Mesothelial cell of epicardium (in vitro differentiated cells): ENCODE data around the gene NYAP1. TPM values are rescaled to one million over a fixed set of nuclear protein-coding genes. Genes with fewer than 3 reads are reported as not detected.
A peak's percentile ranks its signal among the peaks of the same experiment; 100 is the strongest.

Experiments
- DNase-seq, 2 experiments: peaks; one replicate each; pipeline ENCODE4 v3.0.0; 2021; ENCODE audit warnings: low spot score in 2 of 2; ENCODE audit not compliant: unreplicated experiment in 2 of 2
- H3K27ac Mint-ChIP-seq: 2 replicates; pipeline ENCODE4 v1.8.0; 2021; ENCODE audit warnings: mixed read lengths
- H3K27me3 Mint-ChIP-seq: 2 replicates; pipeline ENCODE4 v1.8.0; 2021; ENCODE audit warnings: low read depth, mixed read lengths
- H3K36me3 Mint-ChIP-seq: 2 replicates; pipeline ENCODE4 v1.8.0; 2021; ENCODE audit warnings: mixed read lengths
- H3K4me1 Mint-ChIP-seq: 2 replicates; pipeline ENCODE4 v1.8.0; 2021; ENCODE audit warnings: mixed read lengths
- H3K4me3 Mint-ChIP-seq: 2 replicates; pipeline ENCODE4 v1.8.0; 2021; ENCODE audit warnings: mild to moderate bottlenecking, moderate library complexity, mixed read lengths
- H3K9me3 Mint-ChIP-seq: 2 replicates; pipeline ENCODE4 v1.8.0; 2021; ENCODE audit warnings: mixed read lengths
- total RNA-seq: library from RNA; stranded (reverse); gene quantifications from 3 replicates; pipeline ENCODE4 v1.2.1, GENCODE V29; 2021
- TF ChIP-seq, protein P1 (sequence below): fragments of 200-600 bp; sonication (generic); IDR thresholded peaks from one replicate; pipeline ENCODE4 v1.5.0; 2021; ENCODE audit warnings: antibody characterized with exemption; ENCODE audit not compliant: unreplicated experiment

The NYAP1 gene
- total RNA-seq, 1 donor from 2014 or later: 8.5 TPM

DNA sequence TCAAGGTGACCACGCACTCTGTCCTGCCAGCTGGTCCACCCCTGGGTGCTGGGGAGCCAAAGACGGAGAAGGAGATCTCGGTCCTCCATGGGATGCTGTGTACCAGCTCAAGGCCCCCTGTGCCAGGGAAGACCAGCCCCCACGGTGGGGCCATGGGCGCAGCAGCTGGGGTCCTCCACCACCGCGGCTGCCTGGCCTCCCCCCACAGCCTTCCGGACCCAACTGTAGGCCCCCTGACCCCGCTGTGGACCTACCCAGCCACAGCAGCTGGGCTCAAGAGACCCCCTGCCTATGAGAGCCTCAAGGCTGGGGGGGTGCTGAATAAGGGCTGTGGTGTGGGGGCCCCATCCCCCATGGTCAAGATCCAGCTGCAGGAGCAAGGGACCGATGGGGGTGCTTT is 5.4 kb downstream of the NYAP1 start:
- TF ChIP-seq, protein P1, sequence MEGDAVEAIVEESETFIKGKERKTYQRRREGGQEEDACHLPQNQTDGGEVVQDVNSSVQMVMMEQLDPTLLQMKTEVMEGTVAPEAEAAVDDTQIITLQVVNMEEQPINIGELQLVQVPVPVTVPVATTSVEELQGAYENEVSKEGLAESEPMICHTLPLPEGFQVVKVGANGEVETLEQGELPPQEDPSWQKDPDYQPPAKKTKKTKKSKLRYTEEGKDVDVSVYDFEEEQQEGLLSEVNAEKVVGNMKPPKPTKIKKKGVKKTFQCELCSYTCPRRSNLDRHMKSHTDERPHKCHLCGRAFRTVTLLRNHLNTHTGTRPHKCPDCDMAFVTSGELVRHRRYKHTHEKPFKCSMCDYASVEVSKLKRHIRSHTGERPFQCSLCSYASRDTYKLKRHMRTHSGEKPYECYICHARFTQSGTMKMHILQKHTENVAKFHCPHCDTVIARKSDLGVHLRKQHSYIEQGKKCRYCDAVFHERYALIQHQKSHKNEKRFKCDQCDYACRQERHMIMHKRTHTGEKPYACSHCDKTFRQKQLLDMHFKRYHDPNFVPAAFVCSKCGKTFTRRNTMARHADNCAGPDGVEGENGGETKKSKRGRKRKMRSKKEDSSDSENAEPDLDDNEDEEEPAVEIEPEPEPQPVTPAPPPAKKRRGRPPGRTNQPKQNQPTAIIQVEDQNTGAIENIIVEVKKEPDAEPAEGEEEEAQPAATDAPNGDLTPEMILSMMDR: no peak
- Mint-ChIP-seq H3K4me3 (no peak overlapping the region), H3K9me3 (no peaks in the 10 kb centered on the region), H3K4me1 (peaks cover 36% of the 10 kb centered on the region), H3K27me3 (no peaks in the 10 kb centered on the region), H3K27ac (peak overlapping the region; percentile 59), H3K36me3 (peaks cover 2% of the 10 kb centered on the region)
- DNase-seq: no peak

DNA sequence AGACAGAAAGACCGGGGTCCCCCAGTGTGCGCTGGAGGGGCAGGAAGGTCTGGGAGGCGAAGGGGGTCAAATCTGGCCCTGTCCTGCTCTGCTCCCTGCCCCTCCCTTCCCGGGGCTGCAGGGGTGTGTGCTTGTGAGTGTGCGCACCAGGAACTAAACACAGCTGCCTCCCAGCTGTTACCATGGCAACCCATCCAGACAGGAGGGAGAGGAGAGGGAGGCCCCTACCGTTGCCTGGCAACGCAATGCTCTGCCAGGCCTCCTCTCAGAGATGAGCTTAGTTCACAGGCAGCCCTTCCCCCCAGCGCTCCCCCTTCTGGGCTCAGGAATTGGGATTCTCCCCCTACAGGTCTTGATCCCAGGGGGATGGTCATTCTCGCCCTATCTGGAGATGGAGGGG is 6.1 kb downstream of the NYAP1 start:
- H3K4me1 Mint-ChIP-seq: peaks cover 33% of the 10 kb centered on the region
- peak overlapping the region; percentile 43 for H3K27ac Mint-ChIP-seq
- H3K36me3 Mint-ChIP-seq: peaks cover 2% of the 10 kb centered on the region
- no peaks in the 10 kb centered on the region for H3K9me3 Mint-ChIP-seq
- DNase-seq: peak; percentile 79
- H3K4me3 Mint-ChIP-seq: no peak overlapping the region
- TF ChIP-seq, protein P1: no peak
- H3K27me3 Mint-ChIP-seq: no peaks in the 10 kb centered on the region

DNA sequence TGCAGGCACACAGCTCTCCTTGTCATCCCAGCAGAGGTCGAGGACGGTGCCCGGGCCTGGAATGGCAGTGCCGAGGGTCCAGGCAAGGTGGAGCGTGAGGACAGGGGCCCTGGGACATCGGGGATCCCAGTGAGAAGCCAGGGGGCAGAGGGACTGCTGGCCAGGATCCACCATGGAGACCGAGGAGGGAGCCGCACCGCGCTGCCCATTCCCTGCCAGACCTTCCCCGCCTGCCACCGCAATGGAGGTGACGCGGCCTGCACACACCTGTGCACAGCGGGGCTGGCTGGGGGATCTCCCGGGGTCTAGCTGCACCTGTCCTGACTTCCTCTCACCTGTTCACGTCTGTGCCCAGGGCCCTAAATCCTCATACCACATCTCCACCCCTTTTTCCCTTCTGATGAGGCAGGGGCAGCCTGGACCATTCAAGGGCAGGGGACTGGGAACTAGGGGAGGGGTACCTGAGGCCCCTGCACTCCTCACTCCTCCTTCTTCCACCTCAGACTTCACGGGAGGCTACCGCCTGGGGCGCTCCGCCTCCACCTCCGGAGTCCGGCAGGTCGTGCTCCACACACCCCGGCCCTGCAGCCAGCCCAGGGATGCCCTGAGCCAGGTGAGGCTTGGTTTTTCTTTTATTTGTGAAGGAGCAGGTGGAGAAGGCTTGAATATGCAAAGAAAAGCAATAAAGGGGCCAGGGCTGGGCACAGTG is 6.9 kb downstream of the NYAP1 start:
- TF ChIP-seq, protein P1: no peak
- no peaks in the 10 kb centered on the region for H3K27me3 Mint-ChIP-seq
- H3K36me3 Mint-ChIP-seq: peaks cover 2% of the 10 kb centered on the region
- H3K4me1 Mint-ChIP-seq: peaks cover 26% of the 10 kb centered on the region
- H3K9me3 Mint-ChIP-seq: no peaks in the 10 kb centered on the region
- no peak overlapping the region for H3K27ac Mint-ChIP-seq
- no peak for DNase-seq
- no peak overlapping the region for H3K4me3 Mint-ChIP-seq

DNA sequence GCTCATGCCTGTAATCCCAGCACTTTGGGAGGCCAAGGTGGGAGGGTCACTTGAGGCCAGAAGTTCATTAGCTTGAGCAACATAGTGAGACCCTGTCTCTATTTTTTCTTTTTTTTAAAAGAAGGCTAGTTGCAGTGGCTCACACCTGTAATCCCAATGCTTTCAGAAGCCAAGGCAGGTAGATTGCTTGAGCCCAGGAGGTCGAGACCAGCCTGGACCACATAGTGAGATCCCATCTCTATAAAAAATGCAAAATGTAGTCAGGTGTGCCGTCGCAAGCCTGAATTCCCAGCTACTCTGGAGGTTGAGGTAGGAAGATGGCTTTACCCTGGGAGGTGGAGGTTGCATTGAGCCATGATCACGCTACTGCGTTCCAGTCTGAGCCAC is 7.5 kb downstream of the NYAP1 start:
- no peak for DNase-seq
- no peak overlapping the region for H3K4me3 Mint-ChIP-seq
- no peaks in the 10 kb centered on the region for H3K27me3 Mint-ChIP-seq
- TF ChIP-seq, protein P1: no peak
- H3K4me1 Mint-ChIP-seq: peaks cover 24% of the 10 kb centered on the region
- H3K9me3 Mint-ChIP-seq: no peaks in the 10 kb centered on the region
- H3K27ac Mint-ChIP-seq: no peak overlapping the region
- peaks cover 1% of the 10 kb centered on the region for H3K36me3 Mint-ChIP-seq

DNA sequence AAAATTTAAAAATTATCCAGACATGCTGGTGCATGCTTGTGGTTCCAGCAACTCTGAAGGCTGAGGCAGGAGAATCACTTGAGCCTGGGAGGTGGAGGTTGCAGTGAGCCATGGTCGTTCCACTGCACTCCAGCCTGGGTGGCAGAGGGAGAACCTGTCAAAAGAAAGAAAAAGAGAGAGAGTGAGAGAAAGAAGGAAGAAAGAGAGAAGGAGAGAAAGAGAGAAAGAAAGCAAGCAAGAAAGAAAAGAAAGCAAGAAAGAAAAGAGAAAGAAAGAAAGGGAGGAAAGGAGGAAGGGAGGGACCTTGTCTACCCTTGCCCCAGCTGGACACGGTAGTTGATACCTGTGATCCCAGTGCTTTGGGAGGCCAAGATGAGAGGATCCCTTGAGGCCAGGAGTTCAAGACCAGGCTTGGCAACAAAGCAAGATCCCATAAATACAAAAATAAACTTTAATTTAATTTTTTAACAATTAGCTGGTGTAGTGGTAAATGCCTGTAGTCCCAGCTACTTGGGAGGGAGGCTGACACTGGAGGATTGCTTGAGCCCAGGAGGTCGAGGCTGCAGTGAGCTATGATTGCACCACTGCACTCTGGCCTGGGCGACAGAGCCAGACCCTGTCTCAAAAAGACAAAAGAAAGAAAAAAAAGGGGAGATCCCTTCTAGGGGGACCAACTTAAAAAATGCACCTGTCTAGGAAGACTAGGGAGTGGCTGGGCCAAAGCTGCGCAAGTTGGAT is 9.2 kb downstream of the NYAP1 start:
- peak overlapping the region; percentile 50 for H3K4me3 Mint-ChIP-seq

More for the DNA sequence above, 9.2 kb downstream of the NYAP1 start:
- Mint-ChIP-seq H3K36me3 (peaks cover 3% of the 10 kb centered on the region), H3K27ac (peak overlapping the region; percentile 70), H3K4me1 (peaks cover 25% of the 10 kb centered on the region), H3K9me3 (no peaks in the 10 kb centered on the region), H3K27me3 (no peaks in the 10 kb centered on the region)
- no peak for DNase-seq
- TF ChIP-seq, protein P1: no peak
